Thyroid gland (tissue), 4 donors: Measurements from ENCODE around the gene P2RX3. TPM values are rescaled to one million over a fixed set of nuclear protein-coding genes. Genes with fewer than 3 reads are reported as not detected.

Experiments used
- DNase-seq, 2 donors: peaks; one replicate each; pipeline ENCODE4 v3.0.0-alpha.2; 2019
- H3K27ac ChIP-seq, 3 donors: fragments of 200-600 bp; sonication (generic); 1 replicate in 2 of 3; 2 replicates in 1 of 3; pipeline ENCODE4 v1.5.1; 2016 to 2019; ENCODE audit warnings: mild to moderate bottlenecking in 1 of 3, moderate library complexity in 1 of 3
- H3K27me3 ChIP-seq: fragments of 200-600 bp; sonication (generic); one replicate; pipeline ENCODE4 v1.5.1; 2019
- H3K36me3 ChIP-seq, 2 donors: fragments of 200-600 bp; sonication (generic); one replicate each; pipeline ENCODE4 v1.5.1; 2016 to 2019
- H3K4me1 ChIP-seq, 2 donors: fragments of 200-600 bp; sonication (generic); one replicate each; pipeline ENCODE4 v1.5.1; 2017 to 2019
- H3K4me3 ChIP-seq, 3 donors: fragments of 200-600 bp; sonication (generic); replicated peaks in 1 of 3; 1 replicate in 2 of 3; 2 replicates in 1 of 3; pipeline ENCODE4 v1.5.1; 2016; ENCODE audit warnings: mild to moderate bottlenecking in 1 of 3
- H3K9me3 ChIP-seq: fragments of 200-600 bp; sonication (generic); one replicate; pipeline ENCODE4 v1.5.1; 2017
- CTCF ChIP-seq, 6 experiments: fragments of 200-600 bp in 3 of 6; fragments of 450-650 bp in 3 of 6; sonication (generic) in 3 of 6; IDR thresholded peaks; one replicate each; pipeline ENCODE4 v1.5.1; 2016 to 2019; ENCODE audit warnings: antibody characterized with exemption in 6 of 6, mild to moderate bottlenecking in 2 of 6, inconsistent platforms in 1 of 6, moderate library complexity in 1 of 6
- POLR2A ChIP-seq, 2 donors: fragments of 450-650 bp; IDR thresholded peaks; one replicate each; pipeline ENCODE4 v1.6.1; 2017; ENCODE audit warnings: antibody characterized with exemption in 2 of 2, mild to moderate bottlenecking in 2 of 2, moderate library complexity in 1 of 2
- WGBS, 2 donors: methylation state at CpG; one replicate each; pipeline ENCODE4 v1.1.5; 2017; 5-methylcytosine and 5-hydroxymethylcytosine counted together
- intact Hi-C: fragments of 100-400 bp; cut with DNase I; formaldehyde crosslinking; loops from one replicate; pipeline ENCODE4 v1.15.1; 2023
- total RNA-seq, 4 donors: library from RNA; depleted of rRNA; stranded (reverse); fragments of >200 nt; gene quantifications; one replicate each; pipeline ENCODE4 v1.2.3, GENCODE V29; 2016

Gene P2RX3
- total RNA-seq, 4 donors from 2014 or later: not detected

- peaks cover 17 to 24% of the 10 kb centered on the region in 2 donors for H3K36me3 ChIP-seq
- no peaks in the 10 kb centered on the region for H3K27me3 ChIP-seq
- no peak overlapping the region for H3K27ac ChIP-seq
- H3K4me3 ChIP-seq: no peak overlapping the region
- TF ChIP-seq POLR2A (IDR thresholded peaks at IDR 0.05): no peak
- no peak for TF ChIP-seq CTCF (IDR thresholded peaks at IDR 0.05)
- intact Hi-C loops: no loop called here
- peaks cover 4 to 16% of the 10 kb centered on the region in 2 donors for H3K4me1 ChIP-seq
- H3K9me3 ChIP-seq: no peaks in the 10 kb centered on the region
- no peak for DNase-seq
- WGBS, 2 donors: 83 to 100% methylated on average over 2 of the region's 2 CpGs
Observed at GRCh38 chr11:57403802-57404147, 65.6 kb downstream of the P2RX3 start.

- peak; percentile 24 to 44 for DNase-seq
- no peaks in the 10 kb centered on the region for H3K27me3 ChIP-seq
- TF ChIP-seq POLR2A (IDR thresholded peaks at IDR 0.05): no peak
- H3K4me3 ChIP-seq: no peak overlapping the region
- H3K9me3 ChIP-seq: no peaks in the 10 kb centered on the region
- peaks cover 4 to 16% of the 10 kb centered on the region in 2 donors for H3K4me1 ChIP-seq
- WGBS, 2 donors: 80 to 85% methylated on average over 4 of the region's 4 CpGs
- intact Hi-C loops: no loop called here
- H3K36me3 ChIP-seq: peaks cover 33 to 38% of the 10 kb centered on the region in 2 donors
- H3K27ac ChIP-seq: no peak overlapping the region
Observed at GRCh38 chr11:57405271-57405860, 67.2 kb downstream of the P2RX3 start.

- WGBS, 2 donors: 73 to 77% methylated on average over 4 of the region's 4 CpGs
- DNase-seq: no peak
- H3K36me3 ChIP-seq: peaks cover 40 to 46% of the 10 kb centered on the region in 2 donors
Observed at GRCh38 chr11:57406337-57406904, 68.3 kb downstream of the P2RX3 start.

GRCh38 chr11:57407010-57407920 is 69.1 kb downstream of the P2RX3 start:
- no peaks in the 10 kb centered on the region for H3K9me3 ChIP-seq
- H3K36me3 ChIP-seq: peaks cover 40 to 46% of the 10 kb centered on the region in 2 donors
- H3K27me3 ChIP-seq: no peaks in the 10 kb centered on the region
- intact Hi-C loops: no loop called here
- peaks cover 4 to 16% of the 10 kb centered on the region in 2 donors for H3K4me1 ChIP-seq
- WGBS, 2 donors: 71 to 82% methylated on average over 9 of the region's 9 CpGs
- DNase-seq: no peak
- H3K27ac ChIP-seq: peak overlapping the region in 2 of 3 donors; percentile 53 to 66
- no peak overlapping the region for H3K4me3 ChIP-seq
- TF ChIP-seq CTCF (IDR thresholded peaks at IDR 0.05) (no peak), POLR2A (IDR thresholded peaks at IDR 0.05) (no peak)

More at GRCh38 chr11:57406337-57406904, 68.3 kb downstream of the P2RX3 start:
- H3K4me3 ChIP-seq: no peak overlapping the region
- H3K9me3 ChIP-seq: no peaks in the 10 kb centered on the region
- H3K4me1 ChIP-seq: peaks cover 4 to 16% of the 10 kb centered on the region in 2 donors
- no peaks in the 10 kb centered on the region for H3K27me3 ChIP-seq
- peak overlapping the region in 1 of 3 donors; percentile 66 for H3K27ac ChIP-seq
- TF ChIP-seq CTCF (IDR thresholded peaks at IDR 0.05) (no peak), POLR2A (IDR thresholded peaks at IDR 0.05) (no peak)
- intact Hi-C loops: no loop called here

- intact Hi-C loops: no loop called here
- TF ChIP-seq CTCF (IDR thresholded peaks at IDR 0.05) (no peak), POLR2A (IDR thresholded peaks at IDR 0.05) (no peak)
- Histone ChIP-seq H3K4me1 (peaks cover 4 to 16% of the 10 kb centered on the region in 2 donors), H3K27ac (no peak overlapping the region), H3K4me3 (no peak overlapping the region), H3K36me3 (peaks cover 40 to 46% of the 10 kb centered on the region in 2 donors), H3K9me3 (no peaks in the 10 kb centered on the region), H3K27me3 (no peaks in the 10 kb centered on the region)
- DNase-seq: no peak
- 94 to 95% methylated on average over 8 of the region's 8 CpGs for WGBS, 2 donors
Observed at GRCh38 chr11:57407941-57408475, 69.9 kb downstream of the P2RX3 start.
